Measurements from ENCODE around the gene DNASE2.

DNA sequence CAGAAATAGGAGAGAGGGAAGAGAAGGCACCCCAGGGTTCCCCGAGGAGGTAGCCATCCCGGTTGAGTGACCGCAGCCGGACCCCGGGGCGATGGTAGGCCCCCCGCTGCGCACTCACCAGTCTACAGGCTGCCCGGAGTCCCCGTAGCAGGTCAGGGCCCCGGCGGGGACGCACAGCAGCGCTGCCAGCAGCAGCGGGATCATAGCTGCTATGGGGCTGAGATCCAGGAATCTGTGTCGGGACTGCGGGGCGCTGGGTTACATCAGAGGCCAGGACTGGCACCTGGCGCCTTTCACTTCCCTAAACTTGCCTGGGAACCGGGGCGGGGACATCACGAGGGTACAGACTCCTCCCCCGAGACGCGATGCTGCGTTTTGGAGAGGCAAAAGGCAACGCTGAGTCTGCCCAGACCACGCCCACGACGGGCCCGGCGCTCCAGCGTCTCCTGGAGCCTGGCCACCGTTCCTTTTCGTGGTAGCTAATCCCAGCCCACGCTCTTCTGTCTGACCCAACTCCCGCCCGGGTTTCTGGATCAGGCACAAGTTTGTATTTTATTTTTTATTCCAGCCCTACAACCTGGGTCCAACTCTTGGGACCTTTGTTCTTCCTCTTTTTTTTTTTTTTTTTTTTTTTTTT lies at the start of gene DNASE2:
- TF ChIP-seq TAF1 (IDR thresholded peaks at IDR 0.05; ENCODE audit: borderline replicate concordance, insufficient read depth, low read length) (0 out of 2 replicates have a peak, but pooled peaks have one; percentile 34), FOXP2 (optimal IDR thresholded peaks at IDR 0.05; ENCODE audit: borderline replicate concordance, extremely low read depth, extremely low read length, insufficient read depth) (no peak), POLR2AphosphoS5 (IDR thresholded peaks at IDR 0.05; ENCODE audit: low read depth, low read length) (peak; percentile 52; the same call in 1 of the 2 replicates), SIN3A (IDR thresholded peaks at IDR 0.05; ENCODE audit: borderline replicate concordance, insufficient read depth, low read length) (no peak)
- TF ChIP-seq, protein P1, sequence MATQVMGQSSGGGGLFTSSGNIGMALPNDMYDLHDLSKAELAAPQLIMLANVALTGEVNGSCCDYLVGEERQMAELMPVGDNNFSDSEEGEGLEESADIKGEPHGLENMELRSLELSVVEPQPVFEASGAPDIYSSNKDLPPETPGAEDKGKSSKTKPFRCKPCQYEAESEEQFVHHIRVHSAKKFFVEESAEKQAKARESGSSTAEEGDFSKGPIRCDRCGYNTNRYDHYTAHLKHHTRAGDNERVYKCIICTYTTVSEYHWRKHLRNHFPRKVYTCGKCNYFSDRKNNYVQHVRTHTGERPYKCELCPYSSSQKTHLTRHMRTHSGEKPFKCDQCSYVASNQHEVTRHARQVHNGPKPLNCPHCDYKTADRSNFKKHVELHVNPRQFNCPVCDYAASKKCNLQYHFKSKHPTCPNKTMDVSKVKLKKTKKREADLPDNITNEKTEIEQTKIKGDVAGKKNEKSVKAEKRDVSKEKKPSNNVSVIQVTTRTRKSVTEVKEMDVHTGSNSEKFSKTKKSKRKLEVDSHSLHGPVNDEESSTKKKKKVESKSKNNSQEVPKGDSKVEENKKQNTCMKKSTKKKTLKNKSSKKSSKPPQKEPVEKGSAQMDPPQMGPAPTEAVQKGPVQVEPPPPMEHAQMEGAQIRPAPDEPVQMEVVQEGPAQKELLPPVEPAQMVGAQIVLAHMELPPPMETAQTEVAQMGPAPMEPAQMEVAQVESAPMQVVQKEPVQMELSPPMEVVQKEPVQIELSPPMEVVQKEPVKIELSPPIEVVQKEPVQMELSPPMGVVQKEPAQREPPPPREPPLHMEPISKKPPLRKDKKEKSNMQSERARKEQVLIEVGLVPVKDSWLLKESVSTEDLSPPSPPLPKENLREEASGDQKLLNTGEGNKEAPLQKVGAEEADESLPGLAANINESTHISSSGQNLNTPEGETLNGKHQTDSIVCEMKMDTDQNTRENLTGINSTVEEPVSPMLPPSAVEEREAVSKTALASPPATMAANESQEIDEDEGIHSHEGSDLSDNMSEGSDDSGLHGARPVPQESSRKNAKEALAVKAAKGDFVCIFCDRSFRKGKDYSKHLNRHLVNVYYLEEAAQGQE (IDR thresholded peaks at IDR 0.05; ENCODE audit: insufficient read depth in 1 of 2, low read depth in 2 of 2, low read length in 2 of 2): no peak

All from PFSK-1 (cell line).